IPS-15b (cell line): ENCODE measurements around the gene ENTR1.

Experiments
- H3K27me3 ChIP-seq: one replicate; pipeline ENCODE4 v1.6.1; 2013; ENCODE audit warnings: low read length; ENCODE audit not compliant: control insufficient read depth, insufficient read depth
- H3K36me3 ChIP-seq: one replicate; pipeline ENCODE4 v1.6.1; 2013; ENCODE audit warnings: low read length; ENCODE audit not compliant: control insufficient read depth, insufficient read depth
- H3K4me1 ChIP-seq: one replicate; pipeline ENCODE4 v1.6.1; 2013; ENCODE audit warnings: mild to moderate bottlenecking, low read length; ENCODE audit not compliant: control insufficient read depth, insufficient read depth
- H3K4me3 ChIP-seq: one replicate; pipeline ENCODE4 v1.5.1; 2013; ENCODE audit warnings: low read depth, low read length
- H3K9ac ChIP-seq: one replicate; pipeline ENCODE4 v1.6.1; 2013; ENCODE audit warnings: low read depth, mild to moderate bottlenecking, low read length
- H3K9me3 ChIP-seq: one replicate; pipeline ENCODE4 v1.6.1; 2013; ENCODE audit warnings: mild to moderate bottlenecking, low read length; ENCODE audit not compliant: control insufficient read depth, insufficient read depth

ENTR1 gene

GRCh38 chr9:136445799-136446198, 35.4 kb upstream of the ENTR1 start:
- no peak overlapping the region for H3K4me3 ChIP-seq
- no peak overlapping the region for H3K9ac ChIP-seq
- H3K4me1 ChIP-seq: no peaks in the 10 kb centered on the region
- no peaks in the 10 kb centered on the region for H3K9me3 ChIP-seq
- H3K36me3 ChIP-seq: peaks cover 73% of the 10 kb centered on the region
- H3K27me3 ChIP-seq: no peaks in the 10 kb centered on the region

DNA sequence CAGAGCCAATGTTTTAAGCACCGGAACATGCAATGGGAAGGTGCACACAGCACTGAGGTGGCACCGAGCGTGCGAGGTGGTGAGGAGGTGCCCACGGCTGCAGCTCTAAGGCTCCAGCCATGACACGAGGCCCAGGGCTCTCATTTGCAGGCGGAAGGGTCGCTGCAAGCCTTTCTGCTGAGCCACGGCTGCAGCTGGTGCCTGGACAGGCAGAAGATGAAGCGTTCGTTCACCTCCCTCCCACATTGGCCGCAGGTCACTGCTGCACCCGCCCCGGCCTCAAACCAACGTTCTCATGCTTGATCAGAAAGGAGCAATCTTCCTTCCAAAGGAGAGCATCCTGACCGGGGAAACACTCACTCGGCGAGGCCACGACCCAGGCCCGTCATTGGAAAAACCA, 33.7 kb upstream of the ENTR1 start:
- Histone ChIP-seq H3K4me1 (no peaks in the 10 kb centered on the region), H3K4me3 (no peak overlapping the region), H3K9me3 (no peaks in the 10 kb centered on the region), H3K9ac (no peak overlapping the region), H3K36me3 (peaks cover 64% of the 10 kb centered on the region), H3K27me3 (no peaks in the 10 kb centered on the region)

- Histone ChIP-seq H3K4me1 (no peaks in the 10 kb centered on the region), H3K9me3 (no peaks in the 10 kb centered on the region), H3K36me3 (peaks cover 62% of the 10 kb centered on the region), H3K9ac (no peak overlapping the region), H3K27me3 (no peaks in the 10 kb centered on the region), H3K4me3 (no peak overlapping the region)
These were observed 33.3 kb upstream of the ENTR1 start for GRCh38 chr9:136443687-136444086.

- Histone ChIP-seq H3K9me3 (no peaks in the 10 kb centered on the region), H3K36me3 (peaks cover 57% of the 10 kb centered on the region), H3K4me1 (no peaks in the 10 kb centered on the region), H3K27me3 (no peaks in the 10 kb centered on the region), H3K9ac (no peak overlapping the region), H3K4me3 (no peak overlapping the region)
These were observed 32.7 kb upstream of the ENTR1 start for GRCh38 chr9:136443087-136443486.

DNA sequence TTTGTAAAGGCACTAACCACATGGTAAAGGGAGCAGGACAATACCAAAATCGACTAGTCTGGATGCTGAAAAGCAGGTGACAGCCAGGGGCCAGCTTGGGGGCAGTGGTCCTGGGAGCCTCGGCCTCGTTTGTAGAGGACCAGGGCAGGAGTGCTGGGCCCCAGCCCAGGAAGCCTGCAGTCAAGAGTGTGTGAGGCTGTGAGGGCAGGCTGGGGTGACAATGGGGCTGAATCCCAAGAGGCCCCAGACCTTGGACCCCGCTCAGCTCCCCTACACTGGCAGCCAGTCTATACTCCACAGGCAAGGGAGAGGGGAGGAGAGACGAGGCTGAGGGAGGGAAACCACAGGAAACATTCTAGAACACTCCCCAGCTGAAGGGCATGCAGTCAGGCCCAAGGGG, 31.9 kb upstream of the ENTR1 start:
- H3K36me3 ChIP-seq: peaks cover 52% of the 10 kb centered on the region
- H3K27me3 ChIP-seq: no peaks in the 10 kb centered on the region
- H3K9ac ChIP-seq: no peak overlapping the region
- no peak overlapping the region for H3K4me3 ChIP-seq
- H3K4me1 ChIP-seq: no peaks in the 10 kb centered on the region
- H3K9me3 ChIP-seq: no peaks in the 10 kb centered on the region

DNA sequence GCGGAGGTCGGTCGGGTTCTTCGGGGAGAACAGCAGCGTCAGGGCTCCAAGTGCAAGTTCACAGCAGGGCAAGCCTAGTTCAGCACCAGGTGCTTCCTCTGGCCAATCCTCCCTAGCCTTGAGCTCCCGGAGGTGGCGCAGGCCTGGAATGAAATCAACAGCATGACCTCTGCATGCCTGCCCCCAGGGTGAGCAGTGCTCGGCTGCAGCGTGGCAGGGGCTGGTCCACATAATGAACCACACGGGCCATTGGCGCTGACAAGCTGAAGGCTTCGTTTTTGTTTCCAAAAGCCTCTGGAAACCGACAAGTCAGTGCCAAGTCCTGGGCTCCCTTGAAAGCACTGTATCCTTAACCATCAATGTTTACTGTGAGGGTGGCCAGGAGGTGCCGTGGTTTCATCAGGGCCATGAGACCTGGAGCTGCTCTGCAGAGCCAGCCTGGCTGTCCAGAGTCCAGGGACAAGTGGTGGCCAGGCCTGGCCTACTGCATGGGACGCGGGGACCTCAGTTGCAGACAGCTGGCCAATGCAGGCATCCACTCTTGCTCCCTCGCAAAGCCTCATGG, 31.3 kb upstream of the ENTR1 start:
- Histone ChIP-seq H3K9ac (no peak overlapping the region), H3K9me3 (no peaks in the 10 kb centered on the region), H3K27me3 (no peaks in the 10 kb centered on the region), H3K36me3 (peaks cover 47% of the 10 kb centered on the region), H3K4me1 (no peaks in the 10 kb centered on the region), H3K4me3 (no peak overlapping the region)

DNA sequence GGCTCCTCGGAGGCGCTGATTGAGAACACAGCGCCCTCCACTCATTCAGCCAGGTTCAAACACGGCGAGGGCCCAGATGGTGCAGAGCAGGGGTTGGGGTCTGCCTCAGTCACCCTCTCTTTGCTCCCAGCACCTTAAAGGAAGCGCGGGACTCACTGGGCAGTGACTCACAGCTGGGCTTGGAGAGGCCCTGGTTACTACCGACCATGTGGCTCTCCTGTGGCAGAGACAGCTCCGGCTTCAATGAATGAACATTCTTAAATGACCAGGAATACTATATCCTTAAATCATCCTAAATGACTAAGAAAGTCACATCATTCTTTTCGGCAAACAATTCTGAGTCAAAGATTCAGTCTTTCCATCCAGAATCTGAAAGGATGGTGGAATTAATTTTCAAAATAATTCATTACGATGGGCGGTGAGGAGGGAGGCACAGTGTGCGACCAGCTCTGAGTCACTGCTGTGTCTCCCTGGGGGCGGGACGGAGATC, 30.8 kb upstream of the ENTR1 start:
- H3K9ac ChIP-seq: no peak overlapping the region
- H3K36me3 ChIP-seq: peaks cover 43% of the 10 kb centered on the region
- no peaks in the 10 kb centered on the region for H3K4me1 ChIP-seq
- no peak overlapping the region for H3K4me3 ChIP-seq
- H3K27me3 ChIP-seq: no peaks in the 10 kb centered on the region
- no peaks in the 10 kb centered on the region for H3K9me3 ChIP-seq

DNA sequence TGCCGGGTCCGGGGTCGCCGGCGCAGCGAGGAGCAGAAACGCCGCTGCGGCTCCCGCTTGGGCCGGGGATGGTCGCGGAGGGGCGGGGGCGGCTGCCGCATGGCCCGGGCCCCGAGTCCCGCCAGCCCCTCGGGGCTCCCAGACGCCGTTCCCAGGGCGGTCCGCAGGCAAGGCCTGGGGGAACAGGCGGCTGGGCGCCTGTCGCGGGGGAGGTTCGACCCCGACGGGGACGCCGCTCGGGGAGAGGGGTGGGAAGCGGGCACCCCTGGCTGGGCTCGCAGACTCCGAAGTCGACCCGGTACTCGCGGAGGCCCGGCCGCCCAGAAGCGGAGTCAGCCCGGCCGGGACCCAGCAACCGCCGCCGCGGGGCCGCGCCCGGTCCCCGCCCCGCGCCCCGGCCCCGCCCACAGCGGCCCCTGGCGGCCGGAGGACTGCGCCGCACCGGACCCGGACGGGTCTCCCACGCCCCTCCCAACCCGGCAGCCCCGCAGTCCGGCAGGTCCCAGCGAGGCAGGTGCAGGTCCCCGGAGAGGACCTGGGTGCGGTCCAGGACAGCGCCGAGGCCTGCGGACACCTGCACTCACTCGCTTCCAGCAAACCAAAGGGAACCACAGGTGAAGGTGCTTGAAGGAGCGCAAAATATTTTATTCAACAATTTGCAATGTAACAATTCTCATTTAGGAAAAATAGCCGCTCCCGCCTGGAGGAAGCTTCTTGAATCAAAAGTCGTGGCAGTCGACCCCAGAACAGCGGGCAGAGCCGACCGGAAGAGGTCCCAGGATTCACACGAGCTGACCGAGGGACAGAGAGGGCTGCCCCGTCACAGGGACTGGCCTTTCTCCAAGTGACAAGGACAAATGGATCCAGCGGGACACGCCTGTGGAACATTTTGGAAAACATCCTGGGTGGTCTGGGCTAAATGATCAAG, 29.3 kb upstream of the ENTR1 start, which contains the start of gene INPP5E:
TSS of gene INPP5E (minus strand) at position 365 of the 928 bp plus-strand sequence. CDS start 426 bp downstream, outside the sequence.
- no peaks in the 10 kb centered on the region for H3K27me3 ChIP-seq
- no peaks in the 10 kb centered on the region for H3K9me3 ChIP-seq
- H3K9ac ChIP-seq: peak within 1 kb of the TSS; percentile 73
- peaks cover 34% of the 10 kb centered on the region for H3K36me3 ChIP-seq
- no peaks in the 10 kb centered on the region for H3K4me1 ChIP-seq
- peak within 1 kb of the TSS; percentile 58 for H3K4me3 ChIP-seq

DNA sequence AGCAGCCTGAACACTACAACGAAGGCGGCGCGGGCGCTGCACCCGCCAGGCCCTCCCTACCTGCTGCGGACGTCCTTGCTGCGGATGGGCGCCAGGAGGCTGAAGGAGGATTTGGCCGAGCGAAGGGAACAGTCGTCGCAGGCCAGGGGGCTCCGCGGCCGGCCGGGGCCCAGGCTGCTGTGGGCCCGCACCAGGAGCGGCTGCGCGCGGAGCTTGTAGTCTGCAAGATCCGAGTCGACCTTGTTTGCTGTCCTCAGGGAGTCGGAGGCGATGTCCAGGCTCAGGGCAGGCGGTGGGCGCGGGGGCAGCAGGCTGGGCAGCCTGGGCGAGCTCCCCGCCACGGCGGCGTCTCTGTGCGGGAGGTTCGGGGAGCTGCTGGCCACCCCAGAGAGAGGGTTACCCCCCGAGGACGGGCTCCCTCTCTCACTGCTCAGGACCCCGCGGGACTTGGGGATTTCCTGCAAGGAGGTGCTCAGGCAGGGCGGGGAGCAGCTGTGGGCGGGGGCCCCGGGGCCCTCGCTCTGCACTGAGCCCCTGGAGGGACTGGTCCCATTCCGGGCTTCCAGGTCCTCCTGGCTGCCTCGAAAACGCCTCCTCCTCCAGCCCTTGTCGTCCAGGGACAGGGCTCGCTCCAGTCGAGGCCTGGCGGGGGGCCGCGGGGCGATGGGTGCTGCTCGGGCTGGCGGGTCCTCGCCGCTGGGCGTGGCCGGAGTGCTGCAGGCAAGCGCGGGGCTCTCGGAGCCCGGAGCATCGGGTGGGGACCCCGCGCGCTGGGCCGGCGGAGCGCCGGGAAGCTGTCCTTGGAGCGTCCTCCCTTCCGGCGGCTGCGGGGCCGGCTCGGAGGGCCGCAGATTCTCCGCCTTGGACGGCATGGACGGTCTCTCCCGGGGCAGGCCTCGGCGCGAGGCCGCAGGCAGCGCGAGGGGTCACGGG, 28.4 kb upstream of the ENTR1 start:
- Histone ChIP-seq H3K27me3 (no peaks in the 10 kb centered on the region), H3K36me3 (peaks cover 30% of the 10 kb centered on the region), H3K9ac (peak overlapping the region; percentile 73), H3K4me1 (no peaks in the 10 kb centered on the region), H3K9me3 (no peaks in the 10 kb centered on the region), H3K4me3 (peak overlapping the region; percentile 58)

DNA sequence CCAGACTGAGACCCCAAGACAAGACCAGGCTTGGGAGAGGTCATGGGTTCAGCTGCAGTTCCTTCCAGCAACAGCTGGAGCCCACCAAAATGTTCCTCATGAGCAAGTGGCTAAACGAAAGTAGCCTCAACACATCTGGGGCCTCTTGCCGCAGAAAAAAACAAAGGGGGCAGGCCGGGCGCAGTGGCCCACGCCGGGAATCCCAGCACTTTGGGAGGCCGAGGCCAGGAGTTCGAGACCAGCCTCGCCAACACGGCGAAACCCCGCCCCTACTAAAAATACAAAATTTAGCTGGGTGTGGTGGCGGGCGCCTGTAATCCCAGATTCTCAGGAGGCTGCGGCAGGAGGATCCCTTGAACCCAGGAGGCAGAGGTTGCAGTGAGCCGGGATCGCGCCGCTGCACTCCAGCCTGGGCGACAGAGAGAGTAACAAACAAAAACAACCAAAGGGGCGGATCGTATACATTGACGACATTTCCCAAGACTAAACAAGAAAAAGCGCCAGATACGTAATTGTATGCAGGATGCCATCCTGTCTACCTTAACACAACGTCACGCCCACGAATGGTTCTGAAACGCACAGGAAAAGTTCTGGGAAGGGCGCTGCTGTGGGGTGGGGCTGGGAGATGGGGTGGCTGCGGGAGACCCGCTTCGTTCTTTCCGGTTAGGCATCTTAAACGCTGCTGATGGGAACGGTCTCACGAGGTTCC, 27.6 kb upstream of the ENTR1 start:
- no peaks in the 10 kb centered on the region for H3K27me3 ChIP-seq
- H3K4me1 ChIP-seq: no peaks in the 10 kb centered on the region
- peak overlapping the region; percentile 58 for H3K4me3 ChIP-seq
- peak overlapping the region; percentile 73 for H3K9ac ChIP-seq
- H3K36me3 ChIP-seq: peaks cover 27% of the 10 kb centered on the region
- no peaks in the 10 kb centered on the region for H3K9me3 ChIP-seq

DNA sequence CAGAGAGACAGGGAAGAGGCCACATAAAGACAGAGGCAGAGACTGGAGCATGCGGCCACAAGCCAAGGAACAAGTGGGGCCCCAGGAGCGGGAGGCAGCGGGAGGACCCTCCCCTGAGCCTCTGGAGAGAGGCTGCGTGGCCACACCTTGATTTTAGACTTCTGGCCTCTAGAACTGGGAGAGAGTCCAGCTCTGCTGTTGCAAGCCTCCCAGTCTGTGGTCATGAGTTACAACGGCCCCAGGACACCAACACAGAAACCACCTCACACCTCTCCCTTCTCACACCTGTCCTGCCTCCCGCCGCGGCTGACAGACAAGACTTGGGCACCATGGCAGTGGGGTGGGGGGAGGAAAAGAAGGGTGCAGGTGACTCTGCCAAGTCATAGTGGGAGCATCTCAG, 27.0 kb upstream of the ENTR1 start:
- Histone ChIP-seq H3K4me3 (peak overlapping the region; percentile 13), H3K9me3 (no peaks in the 10 kb centered on the region), H3K27me3 (no peaks in the 10 kb centered on the region), H3K36me3 (peaks cover 21% of the 10 kb centered on the region), H3K4me1 (no peaks in the 10 kb centered on the region), H3K9ac (no peak overlapping the region)
